HepG2 (cell line): ENCODE measurements around the gene MST1. TPM values are rescaled to one million over a fixed set of nuclear protein-coding genes. Genes with fewer than 3 reads are reported as not detected.

ENCODE experiments used
- ATAC-seq: fragments of 200-7000 bp; cut with Tn5 transposase; 3 replicates; pipeline ENCODE4 v1.9.1; 2020; ENCODE audit warnings: mild to moderate bottlenecking, moderate library complexity
- BruUV-seq: library from RNA; stranded (reverse); fragments of 400-500 nt; replicated peaks from 2 replicates; lab custom pipeline; 2021; lab: Mats Ljungman, UMichigan
- CTCF ChIA-PET: fragments of 300-600 bp; formaldehyde crosslinking; extraction: SDS; loops from one replicate; lab custom pipeline; 2021; ENCODE audit warnings: low total read pairs, inconsistent platforms, low intra/inter-chr PET ratio; lab: Yijun Ruan, JAX
- POLR2A ChIA-PET: fragments of 350-600 bp; sonication (Branson Sonifier 250); formaldehyde crosslinking; loops from one replicate; lab custom pipeline; 2020; ENCODE audit warnings: antibody characterized with exemption, inconsistent platforms; lab: Yijun Ruan, JAX
- DNase-seq: peaks from one replicate; pipeline ENCODE4 v3.0.0-alpha.2; 2015; ENCODE audit warnings: low spot score
- FAIRE-seq: peaks from 3 replicates; lab custom pipeline; 2011; peaks lifted over from hg19 to GRCh38; lab: Jason Lieb, UNC
- H2AFZ ChIP-seq: one replicate; pipeline ENCODE4 v1.6.1; 2011; ENCODE audit warnings: low read length, inconsistent platforms
- H3K27ac ChIP-seq: fragments of 300-600 bp; 3 replicates; pipeline ENCODE4 v1.8.0; 2011; ENCODE audit warnings: mixed run types, mild to moderate bottlenecking, mixed read lengths, low read length, inconsistent platforms; ENCODE audit not compliant: insufficient read depth; ENCODE audit errors: extremely low read length
- H3K27me3 ChIP-seq, 2 experiments: fragments of 200-600 bp in 1 of 2; 2 replicates in 1 of 2; 3 replicates in 1 of 2; pipeline versions ENCODE4 v1.6.0 to v1.8.0; 2011; ENCODE audit warnings: low read length in 2 of 2, mild to moderate bottlenecking in 2 of 2, moderate library complexity in 2 of 2, inconsistent platforms in 1 of 2; ENCODE audit not compliant: insufficient read depth in 2 of 2, control insufficient read depth in 1 of 2
- H3K36me3 ChIP-seq, 2 experiments: fragments of 200-600 bp in 1 of 2; replicated peaks in 1 of 2; 2 replicates in 1 of 2; 3 replicates in 1 of 2; pipeline versions ENCODE4 v1.5.1 to v1.8.0; 2011; ENCODE audit warnings: low read length in 2 of 2, inconsistent platforms in 1 of 2; ENCODE audit not compliant: insufficient read depth in 2 of 2, control insufficient read depth in 1 of 2
- H3K4me1 ChIP-seq: 2 replicates; pipeline ENCODE4 v1.5.1; 2012; ENCODE audit warnings: low read length, inconsistent platforms; ENCODE audit not compliant: insufficient read depth
- H3K4me2 ChIP-seq: 2 replicates; pipeline ENCODE4 v1.6.0; 2011; ENCODE audit warnings: low read depth, low read length, inconsistent platforms
- H3K4me3 ChIP-seq, 3 experiments: fragments of 200-600 bp in 1 of 3; sonication (generic), shearing (Covaris generic) in 1 of 3; replicated peaks in 1 of 3; 2 replicates each; pipeline ENCODE4 v1.5.1; 2011 to 2016; ENCODE audit warnings: low read length in 3 of 3, inconsistent platforms in 2 of 3, low read depth in 2 of 3, mild to moderate bottlenecking in 2 of 3, control low read depth in 1 of 3, mixed read lengths in 1 of 3; ENCODE audit not compliant: insufficient read depth in 1 of 3
- H3K79me2 ChIP-seq: one replicate; pipeline ENCODE4 v1.6.1; 2011; ENCODE audit warnings: low read length, inconsistent platforms; ENCODE audit not compliant: insufficient read depth
- H3K9ac ChIP-seq: 2 replicates; pipeline ENCODE4 v1.6.0; 2011; ENCODE audit warnings: mild to moderate bottlenecking, low read depth, low read length, inconsistent platforms; ENCODE audit not compliant: insufficient read depth
- H3K9me3 ChIP-seq: 2 replicates; pipeline ENCODE4 v1.5.1; 2012; ENCODE audit warnings: mild to moderate bottlenecking, low read length
- H4K20me1 ChIP-seq: 2 replicates; pipeline ENCODE4 v1.6.0; 2011; ENCODE audit warnings: inconsistent platforms, mild to moderate bottlenecking, low read length, moderate library complexity; ENCODE audit not compliant: insufficient read depth
- ARID2 ChIP-seq: sonication (generic); formaldehyde crosslinking; IDR thresholded peaks from 2 replicates; pipeline ENCODE4 v1.8.1; 2022; ENCODE audit warnings: mild to moderate bottlenecking, missing genetic modification reagents, borderline replicate concordance
- CERS6 ChIP-seq: sonication (generic); formaldehyde crosslinking; IDR thresholded peaks from 2 replicates; pipeline ENCODE4 v1.5.0; 2020; ENCODE audit warnings: missing genetic modification reagents
- HOXD1 ChIP-seq: sonication (generic); formaldehyde crosslinking; IDR thresholded peaks from 2 replicates; pipeline ENCODE4 v1.5.0; 2020; ENCODE audit warnings: missing genetic modification reagents
- MEF2D ChIP-seq: sonication (generic); formaldehyde crosslinking; IDR thresholded peaks from 2 replicates; pipeline ENCODE4 v1.5.1; 2020; ENCODE audit warnings: mild to moderate bottlenecking, missing genetic modification reagents
- PCBP2 ChIP-seq: fragments of 200-400 bp; formaldehyde crosslinking; optimal IDR thresholded peaks from 2 replicates; pipeline ENCODE3; 2018; ENCODE audit warnings: low read length, low read depth; ENCODE audit not compliant: poor library complexity, severe bottlenecking
- POGK ChIP-seq: sonication (generic); formaldehyde crosslinking; conservative IDR thresholded peaks from 2 replicates; pipeline ENCODE4 v1.8.0; 2022; ENCODE audit warnings: mild to moderate bottlenecking, moderate library complexity, missing genetic modification reagents
- SAFB2 ChIP-seq: sonication (generic); formaldehyde crosslinking; IDR thresholded peaks from 2 replicates; pipeline ENCODE4 v1.5.1; 2020; ENCODE audit warnings: missing genetic modification reagents, low read depth, mild to moderate bottlenecking, borderline replicate concordance
- SNAPC4 ChIP-seq: sonication (generic); formaldehyde crosslinking; IDR thresholded peaks from 2 replicates; pipeline ENCODE4 v1.4.0; 2020; ENCODE audit warnings: mild to moderate bottlenecking, missing genetic modification reagents
- ZFP41 ChIP-seq: sonication (generic); formaldehyde crosslinking; IDR thresholded peaks from 2 replicates; pipeline ENCODE4 v1.4.0; 2020; ENCODE audit warnings: mild to moderate bottlenecking, missing genetic modification reagents, borderline replicate concordance
- ZNF329 ChIP-seq: sonication (generic); formaldehyde crosslinking; IDR thresholded peaks from 2 replicates; pipeline ENCODE4 v1.9.0; 2021; ENCODE audit warnings: low read depth, mild to moderate bottlenecking, missing genetic modification reagents
- ZNF589 ChIP-seq: sonication (generic); formaldehyde crosslinking; conservative IDR thresholded peaks from 2 replicates; pipeline ENCODE4 v1.8.0; 2022; ENCODE audit warnings: mild to moderate bottlenecking, moderate library complexity, missing genetic modification reagents
- ZNF605 ChIP-seq: sonication (generic); formaldehyde crosslinking; IDR thresholded peaks from 2 replicates; pipeline ENCODE4 v1.8.0; 2022; ENCODE audit warnings: mild to moderate bottlenecking, missing genetic modification reagents
- ZNF629 ChIP-seq: sonication (generic); formaldehyde crosslinking; conservative IDR thresholded peaks from 2 replicates; pipeline ENCODE4 v1.5.0; 2020; ENCODE audit warnings: missing genetic modification reagents
- ZSCAN29 ChIP-seq: sonication (generic); formaldehyde crosslinking; conservative IDR thresholded peaks from 2 replicates; pipeline ENCODE4 v1.4.0; 2020; ENCODE audit warnings: mild to moderate bottlenecking, missing genetic modification reagents
- WGBS: methylation state at CpG from one replicate; pipeline ENCODE4 v1.1.6; 2017; ENCODE audit warnings: low lambda C conversion rate; 5-methylcytosine and 5-hydroxymethylcytosine counted together
- in situ Hi-C: cut with HindIII; loops from 2 replicates; pipeline ENCODE4 v1.10.0; 2017; ENCODE audit warnings: low pct_unique_long_range_greater_than_20kb; ENCODE audit not compliant: extremely low pct_ligation_motif_present
- intact Hi-C: fragments of 100-400 bp; cut with micrococcal nuclease; formaldehyde crosslinking; loops from one replicate; pipeline ENCODE4 v1.10.0; 2022; ENCODE audit not compliant: unreplicated experiment
- polyA plus RNA-seq, 8 experiments: library from polyadenylated mRNA; depleted of rRNA in 3 of 8; stranded (reverse) in 7 of 8; unstranded in 1 of 8; fragments of >200 nt; fragmentation: Illumina TruSeq in 4 of 8; extraction: Trizol in 4 of 8; gene quantifications; 2 replicates each; pipeline versions ENCODE4 v1.2.1 to v1.2.3, GENCODE V29; 2011 to 2016; ENCODE audit warnings: low read depth in 4 of 8, missing spikeins in 1 of 8, mixed read lengths in 1 of 8; ENCODE audit not compliant: insufficient read depth in 1 of 8
- total RNA-seq, 5 experiments: library from RNA; depleted of rRNA; stranded (reverse); fragments of >200 nt; fragmentation: Illumina TruSeq; extraction: Trizol; gene quantifications; 2 replicates each; pipeline ENCODE4 v1.2.3, GENCODE V29; 2016; ENCODE audit warnings: low read depth in 1 of 5

MST1 gene
- total and polyA plus RNA-seq, 2 of the 13 experiments (the other 11 are each of a cell fraction or from before 2014, with no cell fraction given), result 189 to 452 TPM

- in situ Hi-C loops, result loop anchor here (5.0 kb wide), 2 partner anchors 134 to 204 kb away; no protein-coding TSS in a partner anchor
- WGBS, result 80% methylated on average over 12 of the region's 14 CpGs
- Histone ChIP-seq H3K27me3 (no peaks in the 10 kb centered on the region; a peak in 1 of 5 replicates), H3K79me2 (no peaks in the 10 kb centered on the region), H3K27ac (no peak overlapping the region), H3K9ac (no peak overlapping the region), H3K36me3 (peaks cover 37 to 77% of the 10 kb centered on the region in 2 experiments), H3K4me2 (no peak overlapping the region), H2AFZ (no peak overlapping the region), H4K20me1 (no peaks in the 10 kb centered on the region), H3K9me3 (no peaks in the 10 kb centered on the region), H3K4me1 (no peaks in the 10 kb centered on the region), H3K4me3 (no peak overlapping the region)
- BruUV-seq, result no TSS peak
- ATAC-seq (peak; percentile 87), FAIRE-seq (peak; percentile 57), DNase-seq (peak; percentile 60)
- CTCF ChIA-PET, result interaction anchor here (1.7 to 2.3 kb wide), 2 partner anchors 136 to 203 kb away, joined by 7 to 14 read pairs; no protein-coding TSS in a partner anchor
- POLR2A ChIA-PET, result no interaction called here
- intact Hi-C loops, result loop anchor here (1.0 to 2.0 kb wide), 2 partner anchors 136 to 203 kb away; no protein-coding TSS in a partner anchor
- TF ChIP-seq SAFB2 (CRISPR knock-in tag) (no peak), ARID2 (CRISPR knock-in tag) (no peak), HOXD1 (CRISPR knock-in tag) (no peak), SNAPC4 (no peak), ZNF605 (CRISPR knock-in tag) (no peak), ZNF589 (CRISPR knock-in tag) (no peak), ZSCAN29 (CRISPR knock-in tag) (no peak), CERS6 (CRISPR knock-in tag) (no peak), ZFP41 (no peak), MEF2D (CRISPR knock-in tag) (no peak), ZNF629 (no peak), POGK (CRISPR knock-in tag) (no peak), PCBP2 (no peak), ZNF329 (CRISPR knock-in tag) (no peak)
Observed at GRCh38 chr3:49703443-49703927, 14.2 kb upstream of the MST1 start.
